HG03354 (cell line): ENCODE results near the gene BTG2.
"Not testable (repeated sequence)": the region's sequence is repeated elsewhere in the genome, so short reads cannot be mapped to it uniquely, and the experiment has no call there.

ENCODE experiments used
- ATAC-seq: cut with Tn5 transposase; IDR thresholded peaks from one replicate; pipeline ENCODE4 v1.9.1; 2021; ENCODE audit warnings: mild to moderate bottlenecking; ENCODE audit not compliant: unreplicated experiment, poor library complexity, severe bottlenecking

BTG2 gene

DNA sequence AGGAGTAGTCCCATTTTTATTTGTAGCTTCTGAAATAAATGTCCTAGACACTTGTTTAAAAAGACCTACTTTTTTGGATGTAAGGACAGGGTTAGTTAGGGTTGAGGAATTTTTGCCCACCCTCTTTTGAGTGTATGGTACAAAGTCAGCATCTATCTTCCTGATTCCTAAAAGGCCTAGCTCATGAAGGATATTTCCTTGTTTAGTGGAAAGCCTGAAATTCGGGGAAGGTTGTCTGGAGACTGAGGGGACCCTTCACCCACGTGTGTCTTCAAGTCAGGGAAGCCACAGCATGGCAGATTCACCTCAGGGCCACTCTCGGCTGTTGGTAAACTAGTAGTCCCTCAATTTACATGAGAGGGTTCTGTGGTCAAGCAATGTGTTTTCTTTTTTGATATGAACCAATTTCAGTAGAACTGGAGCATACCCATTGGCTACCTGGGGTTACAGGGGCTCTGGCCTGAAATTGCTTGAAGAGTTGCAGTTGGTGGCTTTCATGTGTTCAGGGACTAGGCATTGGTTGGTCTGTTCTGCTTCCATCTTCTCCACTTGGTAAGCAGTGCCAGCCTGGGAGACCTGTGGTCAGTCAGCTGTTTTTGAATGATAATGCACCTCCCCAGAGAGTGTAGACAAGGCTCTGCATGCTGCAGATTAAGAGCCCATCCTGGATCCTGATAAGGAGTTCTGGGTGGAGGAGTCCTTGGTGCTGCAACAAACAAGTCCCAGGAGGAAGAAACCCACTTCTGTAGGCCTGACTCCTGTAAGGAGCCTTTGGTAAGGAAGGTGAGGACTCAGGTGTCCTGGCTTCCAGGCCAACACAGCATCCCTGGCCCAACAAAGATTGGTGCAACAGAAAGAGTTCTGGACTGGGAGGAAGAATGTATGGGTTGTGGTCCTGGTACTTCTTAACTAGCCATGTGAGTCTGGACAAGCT is 6.3 kb downstream of the BTG2 start:
- ATAC-seq: no peak

DNA sequence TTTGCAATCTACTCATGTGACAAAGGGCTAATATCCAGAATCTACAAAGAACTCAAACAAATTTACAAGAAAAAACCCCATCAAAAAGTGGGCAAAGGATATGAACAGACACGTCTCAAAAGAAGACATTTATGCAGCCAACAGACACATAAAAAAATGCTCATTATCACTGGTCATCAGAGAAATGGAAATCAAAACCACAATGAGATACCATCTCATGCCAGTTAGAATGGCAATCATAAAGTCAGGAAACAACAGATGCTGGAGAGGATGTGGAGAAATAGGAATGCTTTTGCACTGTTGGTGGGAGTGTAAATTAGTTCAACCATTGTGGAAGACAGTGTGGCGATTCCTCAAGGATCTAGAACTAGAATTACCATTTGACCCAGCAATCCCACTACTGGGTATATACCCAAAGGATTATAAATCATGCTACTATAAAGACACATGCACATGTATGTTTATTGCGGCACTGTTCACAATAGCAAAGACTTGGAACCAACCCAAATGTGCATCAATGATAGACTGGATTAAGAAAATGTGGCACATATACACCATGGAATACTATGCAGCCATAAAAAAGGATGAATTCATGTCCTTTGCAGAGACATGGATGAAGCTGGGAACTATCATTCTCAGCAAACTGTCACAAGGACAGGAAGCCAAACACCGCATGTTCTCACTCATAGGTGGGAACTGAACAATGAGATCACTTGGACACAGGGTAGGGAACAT is 8.9 kb downstream of the BTG2 start:
- ATAC-seq: not testable (repeated sequence)

DNA sequence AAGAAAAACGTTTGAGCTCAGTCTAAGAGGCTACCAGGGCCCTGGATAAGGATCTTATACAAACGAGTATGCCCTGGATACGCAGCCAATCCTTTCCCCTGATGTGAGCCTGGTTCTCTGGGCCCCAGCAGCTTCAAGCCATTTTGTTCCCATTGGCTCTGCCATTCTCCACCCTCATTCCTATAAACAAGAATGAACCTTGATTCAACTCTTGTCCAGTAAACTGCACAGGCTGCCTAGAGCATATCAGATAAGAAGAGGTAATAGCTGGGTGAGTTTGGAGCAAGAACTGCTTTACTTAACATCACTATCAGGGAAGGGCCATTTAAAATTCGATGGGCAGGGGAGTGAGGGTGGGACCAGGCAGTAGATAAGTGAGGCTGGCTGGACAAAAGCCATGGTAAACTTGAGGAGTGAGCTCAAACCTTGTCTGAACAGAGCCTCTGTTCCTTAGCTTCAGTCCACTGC is 11.3 kb downstream of the BTG2 start:
- ATAC-seq: no peak

DNA sequence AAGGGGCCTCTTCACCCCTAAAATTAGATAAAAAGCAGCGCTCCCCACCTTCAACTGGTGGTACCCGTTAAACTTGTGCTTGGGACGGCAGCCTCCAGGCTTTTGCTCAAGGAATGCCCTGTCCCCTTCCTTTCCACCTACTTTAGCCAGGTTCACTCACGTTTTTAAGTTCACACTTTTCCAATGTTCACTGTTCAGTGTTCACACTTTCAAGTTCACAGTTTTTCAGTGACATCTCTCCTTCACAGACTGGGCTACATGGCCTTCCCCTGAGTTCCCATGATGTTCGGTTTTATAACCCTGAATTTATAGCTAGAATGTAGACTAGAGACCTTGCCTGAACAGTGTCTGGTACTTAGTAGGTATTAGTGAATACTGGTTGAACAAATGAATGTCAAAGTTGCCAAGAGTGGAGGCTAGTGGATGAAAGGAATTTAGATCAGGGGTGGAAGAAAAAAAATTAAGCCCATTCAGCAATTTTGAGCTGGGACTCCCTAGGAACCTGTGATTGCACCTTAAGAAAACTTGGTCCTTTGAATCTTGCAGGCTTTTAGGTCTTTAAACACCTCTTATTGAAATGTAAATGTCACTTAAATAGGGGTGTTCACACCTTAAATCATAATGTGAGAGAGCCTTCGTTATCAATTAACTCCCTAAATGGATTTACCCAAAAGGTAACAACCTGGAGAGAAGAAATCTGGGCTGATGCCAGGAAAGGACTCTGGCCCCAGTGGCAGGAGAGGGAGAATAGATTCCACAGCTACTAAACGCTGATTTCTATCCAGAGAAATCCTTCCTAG is 12.3 kb downstream of the BTG2 start:
- ATAC-seq: no peak

DNA sequence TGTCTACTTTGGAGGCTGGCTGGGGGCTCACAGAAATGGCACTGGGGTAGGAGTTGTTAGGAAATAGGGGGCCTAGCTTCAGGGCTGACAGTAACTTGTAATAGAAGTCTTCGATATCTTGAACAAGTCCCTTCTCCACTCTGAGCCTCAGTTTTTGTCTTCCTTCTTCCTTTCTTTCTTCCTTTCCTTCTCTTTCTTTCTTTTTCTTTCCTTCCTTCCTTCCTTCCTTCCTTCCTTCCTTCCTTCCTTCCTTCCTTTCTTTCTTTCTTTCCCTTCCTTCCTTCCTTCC is 12.9 kb downstream of the BTG2 start:
- ATAC-seq: no peak

DNA sequence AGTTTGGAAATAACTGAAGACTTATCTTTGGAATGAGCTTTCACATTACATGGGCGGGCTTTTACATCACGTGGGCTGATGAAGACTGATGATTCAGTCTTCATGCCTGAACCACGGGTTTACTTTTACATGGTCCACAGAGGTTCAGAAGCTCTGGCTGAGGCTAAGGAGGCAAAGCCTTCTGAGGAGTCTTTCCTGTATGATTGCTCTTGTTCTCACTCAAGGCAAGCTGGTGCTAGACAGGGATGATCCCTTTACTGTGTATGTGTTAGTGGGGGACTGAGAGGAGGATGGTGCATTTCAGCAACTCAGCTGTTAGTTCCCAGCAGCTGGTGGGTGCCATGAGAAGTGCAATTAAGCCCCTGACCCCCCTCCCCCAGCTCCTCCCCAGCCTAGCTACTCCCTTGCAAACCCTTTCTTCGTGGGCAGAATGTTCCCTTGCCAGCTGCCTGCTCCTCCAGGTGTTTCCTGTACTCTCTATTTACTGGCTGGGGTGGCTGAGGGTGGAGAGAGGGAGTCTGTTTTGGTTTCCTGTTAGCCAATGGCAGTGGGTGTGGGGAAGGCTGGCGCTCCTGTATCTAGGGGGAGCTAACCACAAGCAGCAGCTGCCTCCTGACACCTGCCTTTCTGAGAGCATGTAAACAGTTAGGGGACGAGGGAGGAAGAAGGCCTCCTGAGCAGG is 15.4 kb downstream of the BTG2 start:
- peak; percentile 75 for ATAC-seq

DNA sequence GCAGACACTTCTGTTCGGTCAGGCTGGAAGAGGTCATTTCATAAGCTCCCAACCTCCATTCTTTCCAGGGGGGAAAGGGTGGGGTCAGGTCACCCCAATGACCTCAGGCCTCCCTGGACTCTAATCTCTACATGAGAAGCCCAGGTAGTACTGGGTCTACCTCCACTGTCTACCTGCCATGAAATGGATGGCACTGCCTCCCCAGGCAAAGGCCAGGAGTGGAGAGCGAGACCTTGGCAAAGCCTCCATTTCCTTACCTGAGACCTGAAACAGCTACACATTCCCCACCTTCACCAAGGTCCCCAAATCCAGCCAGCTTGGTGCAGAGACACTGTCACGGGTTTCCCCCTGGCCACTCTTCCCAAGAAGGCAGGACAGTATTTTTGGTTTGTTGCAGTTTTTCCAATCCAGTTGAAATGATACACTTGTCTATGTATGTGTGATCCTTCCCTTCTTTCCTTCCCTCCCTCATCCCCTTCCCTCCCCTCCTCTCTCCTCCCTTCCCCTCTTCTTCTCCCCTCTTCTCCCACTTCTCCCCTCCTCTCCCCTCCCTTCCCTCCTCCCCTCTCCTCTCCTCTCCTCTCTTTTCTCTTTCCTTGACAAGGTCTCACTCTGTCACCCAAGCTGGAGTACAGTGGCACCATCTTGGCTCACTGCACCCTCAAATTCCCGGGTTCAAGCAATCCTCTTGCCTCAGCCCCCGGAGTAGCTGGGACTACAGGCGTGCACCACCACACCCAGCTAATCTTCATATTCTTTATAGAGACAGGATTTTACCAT is 16.1 kb downstream of the BTG2 start:
- ATAC-seq: no peak

DNA sequence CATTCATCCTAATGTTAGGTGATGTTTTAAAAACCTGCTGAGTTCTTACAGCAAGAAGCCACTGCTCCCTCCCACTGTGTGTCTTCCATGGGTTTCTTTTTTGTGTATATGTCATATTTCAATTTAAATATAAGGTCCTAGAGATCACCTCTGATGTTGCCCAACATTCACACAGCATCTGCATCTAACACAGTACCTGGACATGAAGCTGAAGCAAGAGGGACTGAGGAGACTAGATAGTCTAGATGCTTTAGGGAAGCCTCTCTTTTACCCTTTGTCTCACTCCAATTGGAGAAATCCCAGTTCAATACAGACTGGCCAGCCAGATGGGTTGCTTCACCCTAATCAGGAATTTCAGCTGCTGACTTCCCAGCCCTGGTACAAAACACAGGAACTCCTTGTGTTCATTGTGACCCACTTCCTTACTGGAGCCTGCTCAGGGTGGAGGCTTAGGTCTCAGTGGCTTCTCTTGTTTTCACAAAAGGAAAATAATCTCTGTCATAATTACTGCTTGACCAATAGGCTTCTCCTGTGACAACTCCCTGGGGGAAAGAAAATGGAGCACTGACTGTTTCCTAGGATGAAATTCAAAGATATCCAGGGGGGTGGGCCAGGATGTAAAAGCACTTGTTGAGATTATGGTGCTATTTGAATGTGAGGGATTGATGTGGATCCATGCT is 17.3 kb downstream of the BTG2 start:
- no peak for ATAC-seq

DNA sequence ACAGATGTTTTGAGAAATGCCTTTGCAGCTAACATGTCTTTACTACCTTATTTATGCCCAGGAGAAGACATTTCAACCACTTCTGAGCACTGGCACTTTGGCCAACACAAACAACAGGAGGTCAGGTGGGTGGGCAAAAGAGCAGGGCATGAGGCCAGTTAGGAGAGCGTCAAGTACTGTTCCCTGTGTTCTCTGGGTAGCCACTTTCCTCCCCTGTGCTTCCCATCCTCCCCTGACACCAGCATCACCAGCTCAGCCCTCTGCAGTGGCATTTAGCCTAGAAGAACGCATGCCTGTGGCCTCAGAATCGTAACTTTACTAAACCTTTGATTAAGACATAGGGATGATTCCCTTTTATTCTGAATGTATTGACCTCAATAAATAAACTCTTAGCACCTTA is 18.3 kb downstream of the BTG2 start:
- ATAC-seq: no peak

DNA sequence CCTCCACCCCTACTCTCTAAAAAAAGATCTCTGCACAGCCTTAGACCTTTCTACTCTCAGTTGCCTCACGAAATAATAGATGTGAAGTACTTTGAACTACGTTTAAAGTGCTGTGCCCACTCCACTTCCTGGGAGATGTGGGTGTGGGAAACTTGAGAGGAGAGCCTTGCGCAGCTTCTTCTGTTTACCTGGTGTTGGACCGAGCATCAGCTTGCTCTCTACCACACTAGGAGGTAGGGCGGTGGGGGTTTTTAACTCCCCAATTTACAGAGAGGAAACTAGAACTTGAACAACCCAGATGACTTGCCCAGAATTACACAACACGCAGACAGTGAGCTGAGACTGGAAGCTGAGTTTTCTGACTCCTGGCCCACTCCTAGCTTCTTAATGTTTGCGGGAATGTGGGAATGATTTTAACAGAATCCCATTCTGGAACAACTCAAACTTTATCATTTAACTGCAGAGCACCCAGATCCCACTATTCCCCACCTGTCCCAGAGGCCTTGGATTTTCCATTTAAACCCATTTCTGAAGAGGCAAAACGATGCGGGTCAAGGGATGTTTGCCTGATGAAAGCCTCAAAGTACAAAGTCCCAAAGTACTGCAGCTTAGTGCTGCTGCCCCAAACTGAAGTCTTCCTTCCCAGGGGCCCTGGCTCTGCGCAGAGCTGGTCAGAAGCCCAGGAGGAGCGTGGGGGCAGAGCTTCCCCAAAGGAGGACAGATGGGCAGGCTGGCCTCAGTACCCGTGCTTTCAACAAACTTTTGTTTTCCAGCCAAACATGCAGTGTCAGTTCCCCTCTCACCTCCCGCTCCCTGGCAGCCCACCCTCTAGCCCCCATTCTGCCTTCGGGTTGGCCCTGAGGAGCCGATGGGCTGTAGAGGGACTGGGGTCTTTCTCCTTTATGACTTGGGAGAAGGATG is 19.0 kb downstream of the BTG2 start:
- ATAC-seq: no peak

DNA sequence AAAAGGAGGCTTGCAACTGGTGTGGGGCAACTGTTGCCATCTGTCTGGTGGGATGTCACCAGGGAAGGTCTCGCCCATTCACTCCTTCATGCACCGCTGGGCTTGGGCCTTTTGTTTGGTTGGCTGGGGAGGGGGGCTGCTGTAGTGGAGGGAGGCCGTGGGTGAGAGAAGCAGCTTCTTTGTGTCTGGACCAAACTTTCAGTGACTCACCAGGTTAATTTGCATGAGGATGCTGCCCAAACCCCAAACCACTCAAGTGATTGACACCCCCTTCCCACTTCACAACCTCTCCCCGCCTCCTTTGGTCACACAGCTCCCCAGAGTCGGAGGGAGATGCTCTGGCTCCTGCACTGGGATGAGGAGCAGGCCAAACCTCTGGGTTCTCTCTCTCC is 19.7 kb downstream of the BTG2 start:
- peak; percentile 32 for ATAC-seq

DNA sequence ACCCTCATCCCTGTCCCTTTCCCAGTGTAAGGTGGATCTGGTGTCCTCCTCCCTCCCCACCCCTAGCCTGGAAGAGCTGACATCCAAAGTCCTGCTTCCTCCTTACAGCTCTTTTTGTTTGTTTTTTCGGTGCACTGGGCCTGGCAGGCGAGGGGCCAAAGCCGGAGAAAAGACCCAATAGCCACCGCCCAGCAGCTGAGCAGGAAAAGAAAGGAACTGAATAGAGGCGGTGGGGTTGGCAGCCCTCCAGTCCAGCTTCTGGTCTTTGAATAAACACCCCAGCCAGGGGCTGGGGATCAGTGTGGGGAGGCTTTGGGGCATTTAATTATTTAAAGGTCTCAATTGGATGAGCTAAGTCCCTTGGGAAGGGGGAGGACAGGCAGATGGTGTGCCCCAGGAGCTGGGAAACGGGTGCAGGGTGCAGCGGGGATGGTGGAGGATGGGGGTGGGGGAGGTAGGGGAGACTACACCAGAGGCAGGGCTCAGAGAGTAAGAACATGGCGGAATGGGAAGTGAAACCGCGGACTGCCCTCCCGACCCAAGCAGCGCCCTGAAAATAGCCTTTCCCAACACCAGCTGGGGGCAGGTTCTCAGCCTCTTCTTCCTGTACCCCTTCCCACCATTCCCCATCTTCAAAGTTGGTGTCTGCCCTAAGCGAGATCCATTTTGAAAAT is 20.2 kb downstream of the BTG2 start:
- no peak for ATAC-seq

DNA sequence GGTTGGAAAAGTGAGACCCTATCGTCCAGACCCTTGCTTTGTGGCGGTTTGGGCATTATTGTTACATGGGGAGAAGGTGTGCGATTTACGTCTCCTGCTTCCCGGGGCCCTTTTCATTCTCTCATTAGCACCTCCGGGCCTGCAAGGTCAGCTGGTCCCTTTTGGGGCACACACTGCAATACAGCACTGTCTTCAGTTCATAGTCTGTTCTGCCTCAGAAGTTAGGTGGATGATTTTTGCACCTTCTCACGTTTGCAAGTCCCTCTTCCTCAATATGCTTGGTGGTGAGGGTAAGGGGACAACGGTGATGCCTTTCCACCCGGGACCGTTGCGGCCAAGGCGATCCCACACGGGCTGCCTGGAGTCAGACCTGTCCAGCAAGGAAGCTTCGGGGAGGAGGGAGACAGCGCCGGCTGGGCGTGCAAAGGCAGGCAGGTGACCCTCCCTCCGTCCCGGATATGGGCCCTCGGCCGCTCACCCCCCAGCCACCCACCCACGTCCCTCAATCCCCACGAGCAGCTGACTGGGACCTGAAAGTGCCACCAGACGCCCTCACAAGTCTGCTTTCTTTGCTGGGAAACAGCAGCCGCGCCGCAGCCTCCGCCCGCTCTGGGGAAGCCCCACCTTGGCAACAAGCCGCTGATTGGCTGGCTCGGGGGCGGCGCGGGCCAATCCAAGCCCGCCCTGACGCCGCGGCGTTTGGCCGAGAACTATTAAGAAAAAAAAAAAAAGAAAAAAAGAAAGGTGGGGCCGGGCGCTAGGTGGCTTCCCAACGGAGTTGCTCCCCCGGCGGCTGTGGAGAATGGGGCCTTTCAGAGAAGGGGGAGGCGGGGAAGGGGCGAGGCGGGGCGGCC is 21.7 kb downstream of the BTG2 start:
- peak; percentile 76 for ATAC-seq

DNA sequence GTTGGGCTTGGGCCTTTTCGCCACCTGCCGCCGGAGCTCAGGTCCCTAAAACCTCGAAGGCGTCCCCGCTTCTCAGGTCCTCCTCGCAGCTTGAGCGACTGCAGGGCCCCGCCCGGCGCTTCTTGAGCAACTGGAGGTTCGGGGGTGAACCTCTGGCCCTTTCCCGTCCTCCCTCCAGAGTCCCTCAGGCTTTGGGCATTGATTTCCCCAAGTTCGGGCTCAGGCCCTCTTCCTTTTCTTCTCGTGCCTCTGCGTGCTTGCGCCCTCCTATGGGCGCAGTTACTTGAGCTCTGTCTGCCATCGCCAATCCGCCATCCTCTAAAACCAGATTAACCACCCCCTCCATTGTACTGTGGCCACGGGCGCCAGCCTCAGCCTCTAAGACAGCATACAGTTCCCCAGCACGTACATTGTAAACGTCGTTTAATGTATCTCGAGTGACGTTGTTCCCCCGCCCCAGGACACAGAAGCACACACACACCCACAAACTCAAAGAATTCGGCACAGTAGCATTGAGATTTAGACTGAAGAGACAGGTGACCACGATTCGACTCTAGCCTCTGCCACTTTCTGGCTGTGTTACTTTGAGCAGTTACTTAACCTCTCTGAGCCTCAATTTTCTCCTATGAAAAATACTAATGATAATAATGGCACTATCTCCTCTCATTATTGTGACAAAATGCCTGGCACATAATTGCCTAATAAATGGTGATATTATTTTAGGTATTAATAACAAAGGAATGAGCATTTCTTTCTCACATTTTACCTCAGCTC is 22.6 kb downstream of the BTG2 start:
- ATAC-seq: peak; percentile 30

DNA sequence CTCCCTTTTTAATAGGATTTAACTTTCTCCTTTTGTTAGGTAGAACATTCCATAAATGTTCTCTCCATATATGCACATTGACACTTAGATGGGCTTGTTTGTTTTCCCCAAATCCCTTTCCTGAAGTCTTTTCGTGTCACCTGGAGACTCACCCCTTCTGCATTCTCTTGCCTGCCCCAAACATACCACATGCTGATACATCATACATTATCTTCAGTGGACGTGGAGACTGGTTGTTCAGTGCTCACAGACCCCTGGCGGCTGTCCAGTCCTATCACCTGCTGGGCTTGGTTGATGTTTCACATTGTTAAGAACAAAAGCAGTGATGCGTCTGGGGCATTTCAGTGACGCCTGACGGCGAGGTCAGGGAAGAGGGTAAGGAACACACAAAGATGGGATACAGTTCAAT is 23.4 kb downstream of the BTG2 start:
- ATAC-seq: no peak
